Measurements from ENCODE around the gene SERPINH1. TPM values are rescaled to one million over a fixed set of nuclear protein-coding genes. Genes with fewer than 3 reads are reported as not detected.

The SERPINH1 gene
- total RNA-seq, 3 donors from 2014 or later (not counting 1 experiment from before 2014, with no cell fraction given) = 5.4 to 8.8 (median 7.2) TPM

- no peaks in the 10 kb centered on the region for H3K27me3 ChIP-seq (ENCODE audit: control insufficient read depth, insufficient read depth, low read length)
- intact Hi-C loops (cut with micrococcal nuclease) = no loop called here
- ATAC-seq (peak in 1 of 3 donors; percentile 1), DNase-seq (no peak)
- peak overlapping the region; percentile 72 for H3K4me3 Mint-ChIP-seq
- H3K27me3 Mint-ChIP-seq (ENCODE audit: low read depth in 2 of 2) = peaks cover 0 to 15% of the 10 kb centered on the region in 2 donors
- no peaks in the 10 kb centered on the region for H3K36me3 ChIP-seq (ENCODE audit: control insufficient read depth, insufficient read depth, low read length)
- H3K4me1 Mint-ChIP-seq = peaks cover 52 to 56% of the 10 kb centered on the region in 2 donors
- H3K36me3 Mint-ChIP-seq = no peaks in the 10 kb centered on the region
- no peaks in the 10 kb centered on the region for H3K9me3 ChIP-seq (ENCODE audit: control insufficient read depth, insufficient read depth, low read length)
- 82% methylated on average over 11 of the region's 11 CpGs for WGBS (ENCODE audit: insufficient coverage)
- H3K9me3 Mint-ChIP-seq = no peaks in the 10 kb centered on the region
- H3K4me1 ChIP-seq (ENCODE audit: control insufficient read depth, insufficient read depth, low read length) = peaks cover 47% of the 10 kb centered on the region
- H3K4me3 ChIP-seq (ENCODE audit: low read length) = no peak overlapping the region
- H3K27ac ChIP-seq (ENCODE audit: low read length) = peak overlapping the region; percentile 86
- TF ChIP-seq, protein P1, sequence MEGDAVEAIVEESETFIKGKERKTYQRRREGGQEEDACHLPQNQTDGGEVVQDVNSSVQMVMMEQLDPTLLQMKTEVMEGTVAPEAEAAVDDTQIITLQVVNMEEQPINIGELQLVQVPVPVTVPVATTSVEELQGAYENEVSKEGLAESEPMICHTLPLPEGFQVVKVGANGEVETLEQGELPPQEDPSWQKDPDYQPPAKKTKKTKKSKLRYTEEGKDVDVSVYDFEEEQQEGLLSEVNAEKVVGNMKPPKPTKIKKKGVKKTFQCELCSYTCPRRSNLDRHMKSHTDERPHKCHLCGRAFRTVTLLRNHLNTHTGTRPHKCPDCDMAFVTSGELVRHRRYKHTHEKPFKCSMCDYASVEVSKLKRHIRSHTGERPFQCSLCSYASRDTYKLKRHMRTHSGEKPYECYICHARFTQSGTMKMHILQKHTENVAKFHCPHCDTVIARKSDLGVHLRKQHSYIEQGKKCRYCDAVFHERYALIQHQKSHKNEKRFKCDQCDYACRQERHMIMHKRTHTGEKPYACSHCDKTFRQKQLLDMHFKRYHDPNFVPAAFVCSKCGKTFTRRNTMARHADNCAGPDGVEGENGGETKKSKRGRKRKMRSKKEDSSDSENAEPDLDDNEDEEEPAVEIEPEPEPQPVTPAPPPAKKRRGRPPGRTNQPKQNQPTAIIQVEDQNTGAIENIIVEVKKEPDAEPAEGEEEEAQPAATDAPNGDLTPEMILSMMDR (IDR thresholded peaks at IDR 0.05) = no peak
- peak overlapping the region; percentile 86 to 93 for H3K27ac Mint-ChIP-seq
Observed at GRCh38 chr11:75538150-75538942, 23.7 kb upstream of the SERPINH1 start.

DNA sequence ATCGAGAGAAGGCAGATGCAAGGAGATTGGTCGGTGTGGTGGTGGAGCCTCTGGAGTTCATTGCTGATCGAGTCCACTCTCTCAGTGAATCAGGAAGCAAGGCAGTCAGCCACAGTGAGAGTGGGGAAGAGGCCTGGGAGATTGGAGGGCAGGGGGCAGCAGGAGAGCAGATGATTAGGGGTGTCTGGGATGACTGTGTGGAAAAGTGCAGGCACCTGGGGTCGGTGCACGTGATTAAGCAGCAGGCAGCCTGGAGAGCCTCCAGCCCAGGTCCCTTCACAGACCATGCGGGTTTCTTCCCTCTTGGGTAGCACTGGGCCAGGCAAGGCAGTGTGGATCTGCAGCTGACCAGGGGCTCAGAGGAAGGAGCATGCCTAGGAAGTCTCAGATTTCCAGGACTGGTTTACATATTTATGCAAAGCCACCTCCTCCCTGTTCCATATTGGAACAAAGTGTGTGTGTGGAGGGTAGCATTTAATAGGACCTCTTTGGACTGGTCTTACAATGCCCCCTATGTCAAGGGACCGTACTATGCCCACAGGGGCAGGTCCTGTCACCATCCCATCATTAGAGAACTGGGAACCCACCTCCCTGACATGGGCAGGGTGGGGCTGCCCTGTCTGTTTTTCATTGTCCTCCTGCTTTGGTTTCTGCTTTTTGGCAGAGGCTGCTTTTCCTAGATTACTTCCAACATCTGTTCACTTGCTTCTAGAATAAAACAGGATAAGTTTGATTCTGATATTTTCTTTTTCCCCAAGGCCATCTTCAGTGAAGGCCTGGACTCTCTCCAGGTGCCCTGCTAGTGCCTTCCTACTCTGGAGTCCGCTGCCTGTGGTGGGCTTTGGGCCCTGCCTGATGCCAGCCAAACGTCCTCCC lies 22.4 kb upstream of the SERPINH1 start:
- Histone ChIP-seq H3K4me1 (ENCODE audit: control insufficient read depth, insufficient read depth, low read length) (peaks cover 41% of the 10 kb centered on the region), H3K9me3 (ENCODE audit: control insufficient read depth, insufficient read depth, low read length) (no peaks in the 10 kb centered on the region), H3K36me3 (ENCODE audit: control insufficient read depth, insufficient read depth, low read length) (no peaks in the 10 kb centered on the region), H3K4me3 (ENCODE audit: low read length) (no peak overlapping the region), H3K27me3 (ENCODE audit: control insufficient read depth, insufficient read depth, low read length) (no peaks in the 10 kb centered on the region), H3K27ac (ENCODE audit: low read length) (no peak overlapping the region)
- intact Hi-C loops (cut with micrococcal nuclease) = no loop called here
- Mint-ChIP-seq H3K4me1 (peaks cover 42 to 48% of the 10 kb centered on the region in 2 donors), H3K36me3 (no peaks in the 10 kb centered on the region), H3K4me3 (no peak overlapping the region), H3K27me3 (ENCODE audit: low read depth in 2 of 2) (peaks cover 0 to 15% of the 10 kb centered on the region in 2 donors), H3K9me3 (no peaks in the 10 kb centered on the region), H3K27ac (peak overlapping the region in 1 of 2 donors; percentile 93)
- 88% methylated on average over 9 of the region's 9 CpGs for WGBS (ENCODE audit: insufficient coverage)
- TF ChIP-seq, protein P1 (IDR thresholded peaks at IDR 0.05) = no peak
- DNase-seq (no peak), ATAC-seq (no peak)

GRCh38 chr11:75541193-75542087 lies 20.6 kb upstream of the SERPINH1 start:
- Histone ChIP-seq H3K4me3 (ENCODE audit: low read length) (no peak overlapping the region), H3K27me3 (ENCODE audit: control insufficient read depth, insufficient read depth, low read length) (no peaks in the 10 kb centered on the region), H3K36me3 (ENCODE audit: control insufficient read depth, insufficient read depth, low read length) (no peaks in the 10 kb centered on the region), H3K27ac (ENCODE audit: low read length) (no peak overlapping the region), H3K4me1 (ENCODE audit: control insufficient read depth, insufficient read depth, low read length) (peaks cover 23% of the 10 kb centered on the region), H3K9me3 (ENCODE audit: control insufficient read depth, insufficient read depth, low read length) (no peaks in the 10 kb centered on the region)
- Mint-ChIP-seq H3K36me3 (no peaks in the 10 kb centered on the region), H3K4me3 (no peak overlapping the region), H3K9me3 (no peaks in the 10 kb centered on the region), H3K4me1 (peaks cover 24 to 31% of the 10 kb centered on the region in 2 donors), H3K27ac (peak overlapping the region in 1 of 2 donors; percentile 39), H3K27me3 (ENCODE audit: low read depth in 2 of 2) (peaks cover 0 to 15% of the 10 kb centered on the region in 2 donors)
- ATAC-seq = no peak
- WGBS (ENCODE audit: insufficient coverage) = 93% methylated on average over 3 of the region's 4 CpGs
- intact Hi-C loops (cut with micrococcal nuclease) = no loop called here
- DNase-seq = no peak
- TF ChIP-seq, protein P1 (IDR thresholded peaks at IDR 0.05) = no peak

Data from natural killer cell (primary cell).